T-helper 2 cell treated with Interferon-gamma antibody and Interleukin-4, amounts not matched to agents 100 ng/mL and 5 ng/mL, for 36 hours (primary cell): ENCODE data around the gene MAGEA10. TPM values are rescaled to one million over a fixed set of nuclear protein-coding genes. Genes with fewer than 3 reads are reported as not detected.
"Not testable (repeated sequence)": the region's sequence is repeated elsewhere in the genome, so short reads cannot be mapped to it uniquely, and the experiment has no call there.

ENCODE experiments used
- intact Hi-C: fragments of 100-400 bp; cut with micrococcal nuclease; formaldehyde crosslinking; loops from one replicate; pipeline ENCODE4 v1.15.1; 2023
- total RNA-seq: library from RNA; stranded (reverse); gene quantifications from 2 replicates; pipeline ENCODE4 v1.2.3, GENCODE V29; 2022

The MAGEA10 gene
- not detected in 2 replicates for total RNA-seq

DNA sequence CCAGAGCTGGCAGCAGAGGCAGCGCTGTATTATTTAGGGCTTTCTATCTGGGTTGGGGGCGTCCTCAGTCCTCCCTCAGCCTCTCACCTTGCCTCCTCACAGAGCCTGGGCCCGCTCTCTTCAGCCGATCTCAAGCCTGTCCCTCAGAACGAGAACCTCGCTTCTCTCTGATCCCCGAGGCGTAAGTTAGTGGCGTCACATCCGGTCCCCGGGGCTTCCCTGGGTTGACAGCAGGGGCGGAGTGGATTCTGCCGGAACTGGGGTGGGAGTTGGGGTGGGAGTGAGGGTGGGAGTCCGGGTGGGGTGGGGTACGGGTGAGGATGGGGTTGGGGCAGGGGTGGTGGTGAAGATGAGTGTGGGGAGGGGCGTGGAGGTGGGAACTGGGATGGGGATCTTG lies at the start of gene MAGEA10:
TSS of gene MAGEA10 (minus strand) at position 190 of the 397 bp plus-strand sequence. CDS start 2,957 bp downstream, outside the sequence.
- intact Hi-C loops = no loop called here

DNA sequence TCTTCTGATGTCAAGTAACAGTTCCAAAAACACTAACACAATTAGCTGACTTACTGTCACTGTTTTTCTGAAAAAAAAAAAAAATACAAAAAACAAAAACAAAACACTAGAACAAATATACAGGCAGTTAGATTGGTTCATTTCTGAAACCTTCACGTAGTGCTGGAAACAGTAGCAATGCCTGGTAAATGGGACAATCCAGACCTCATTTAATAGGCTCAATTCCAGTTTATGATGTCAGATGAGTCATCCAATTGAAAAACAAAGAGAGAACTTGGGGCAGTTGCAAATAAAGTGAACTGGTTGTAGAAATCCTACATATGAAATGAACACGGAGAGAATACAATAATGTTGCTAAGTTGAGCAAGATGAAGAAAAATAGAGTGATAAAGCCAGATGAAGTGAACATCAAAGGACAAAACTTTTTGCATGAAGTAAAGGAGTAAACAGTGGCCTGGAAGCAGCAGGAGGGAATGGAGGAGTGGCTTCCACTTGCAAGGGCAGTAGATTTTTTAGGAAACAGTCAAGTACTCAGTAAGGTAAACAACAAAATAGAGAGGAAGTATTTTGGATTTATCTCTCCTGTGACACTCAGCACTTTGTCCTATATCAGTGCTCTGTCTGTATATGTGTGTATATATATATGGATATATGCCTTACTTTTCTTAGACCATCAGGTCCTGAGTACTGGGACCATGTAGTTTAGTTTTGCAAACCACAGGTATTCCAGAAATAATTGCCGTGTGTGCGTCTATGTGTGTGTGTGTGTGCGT lies 39.3 kb upstream of the MAGEA10 start:
- intact Hi-C loops = no loop called here

DNA sequence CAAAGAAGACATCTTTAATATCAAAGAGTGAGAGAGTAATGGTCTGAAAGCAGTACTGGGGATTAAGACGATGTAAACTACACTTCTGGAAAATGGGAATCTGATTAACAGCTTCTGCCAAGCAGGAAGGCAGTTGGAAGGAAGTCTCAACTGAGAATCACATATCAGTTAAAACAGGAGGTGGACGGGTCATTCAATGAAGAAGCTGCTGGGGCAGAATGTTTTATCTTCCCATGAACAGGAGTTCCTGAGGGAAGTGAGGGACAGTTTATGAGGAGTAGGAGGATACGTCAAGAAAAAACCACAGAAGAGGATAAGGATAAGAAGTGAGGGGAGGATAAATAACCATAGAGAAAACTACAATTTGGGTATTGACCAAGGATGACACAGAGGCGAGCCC lies 38.7 kb upstream of the MAGEA10 start:
- intact Hi-C loops = no loop called here

DNA sequence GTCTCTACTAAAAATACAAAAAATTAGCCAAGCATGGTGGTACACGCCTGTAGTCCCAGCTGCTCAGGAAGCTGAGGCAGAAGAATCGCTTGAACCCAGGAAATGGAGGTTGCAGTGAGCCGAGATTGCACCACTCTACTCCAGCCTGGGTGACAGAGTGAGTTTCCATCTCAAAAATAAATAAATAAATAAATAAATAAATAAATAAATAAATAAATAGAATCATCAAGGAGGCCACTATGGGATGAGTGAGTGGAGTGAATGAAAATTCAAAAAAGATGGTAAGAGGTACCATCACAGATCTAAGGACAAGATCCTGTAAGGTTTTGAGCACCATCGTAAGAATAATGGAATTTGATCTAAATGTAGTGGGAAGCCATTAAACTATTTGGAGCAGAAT lies 37.5 kb upstream of the MAGEA10 start:
- intact Hi-C loops = not testable (repeated sequence)

DNA sequence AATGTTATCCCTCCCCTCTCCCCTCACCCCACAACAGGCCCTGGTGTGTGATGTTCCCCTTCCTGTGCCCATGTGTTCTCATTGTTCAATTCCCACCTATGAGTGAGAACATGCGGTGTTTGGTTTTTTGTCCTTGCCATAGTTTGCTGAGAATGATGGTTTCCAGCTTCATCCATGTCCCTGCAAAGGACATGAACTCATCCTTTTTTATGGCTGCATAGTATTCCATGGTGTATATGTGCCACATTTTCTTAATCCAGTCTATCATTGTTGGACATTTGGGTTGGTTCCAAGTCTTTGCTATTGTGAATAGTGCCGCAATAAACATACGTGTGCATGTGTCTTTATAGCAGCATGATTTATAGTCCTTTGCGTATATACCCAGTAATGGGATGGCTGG lies 35.5 kb upstream of the MAGEA10 start:
- intact Hi-C loops = not testable (repeated sequence)

DNA sequence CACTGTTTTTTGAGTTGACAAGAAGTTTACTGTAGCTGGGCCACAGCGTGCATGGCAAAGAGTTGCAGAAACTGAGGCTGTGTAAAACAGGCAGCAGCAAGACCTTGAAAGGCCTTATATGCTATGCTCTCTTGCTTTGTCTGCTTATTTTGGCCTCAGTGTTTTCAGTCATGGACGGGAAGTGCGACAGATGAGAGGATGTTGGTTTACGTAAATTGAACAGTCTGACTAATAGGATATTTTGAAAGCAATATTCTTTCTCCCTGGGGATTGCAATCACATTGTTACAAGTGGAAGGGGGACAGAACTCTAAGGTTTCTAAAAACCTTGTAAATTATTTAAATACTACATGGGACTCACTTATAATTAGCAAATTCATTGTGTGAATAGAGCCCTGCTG lies 32.2 kb upstream of the MAGEA10 start:
- intact Hi-C loops = no loop called here

DNA sequence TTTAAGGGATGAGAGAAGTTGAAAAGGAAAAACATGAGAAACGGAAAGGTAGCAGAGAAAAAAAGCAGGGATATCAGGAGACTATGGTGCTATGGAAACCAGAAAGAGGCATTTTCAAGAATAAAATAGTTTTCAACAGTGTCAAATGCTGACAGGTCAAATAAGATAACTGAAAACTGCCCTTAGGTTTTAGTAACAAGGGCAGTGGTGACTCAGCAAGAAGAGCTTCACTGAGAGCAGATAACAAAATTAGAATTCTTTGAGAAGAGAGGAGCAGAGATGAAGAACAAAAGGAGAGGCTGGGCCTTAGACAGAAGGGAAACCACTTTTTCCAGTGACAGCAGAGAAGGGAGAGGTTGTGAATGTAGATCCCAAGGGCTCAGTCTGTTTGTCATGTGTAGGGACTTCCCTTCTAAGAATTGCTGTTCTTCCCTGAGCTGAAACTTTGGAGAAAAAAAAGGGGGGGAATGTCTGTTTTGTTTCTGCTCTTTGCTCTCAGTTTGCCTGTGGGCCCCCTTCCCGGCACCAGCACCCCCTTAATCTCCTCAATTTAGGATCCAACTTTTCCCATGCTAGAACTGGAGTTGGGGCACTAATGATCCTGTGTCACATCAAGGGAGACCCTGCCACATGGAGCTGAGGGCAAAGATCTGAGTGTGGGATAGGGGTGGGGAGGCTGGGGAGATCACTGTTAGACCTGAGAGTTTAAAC lies 26.8 kb upstream of the MAGEA10 start:
- intact Hi-C loops = no loop called here

DNA sequence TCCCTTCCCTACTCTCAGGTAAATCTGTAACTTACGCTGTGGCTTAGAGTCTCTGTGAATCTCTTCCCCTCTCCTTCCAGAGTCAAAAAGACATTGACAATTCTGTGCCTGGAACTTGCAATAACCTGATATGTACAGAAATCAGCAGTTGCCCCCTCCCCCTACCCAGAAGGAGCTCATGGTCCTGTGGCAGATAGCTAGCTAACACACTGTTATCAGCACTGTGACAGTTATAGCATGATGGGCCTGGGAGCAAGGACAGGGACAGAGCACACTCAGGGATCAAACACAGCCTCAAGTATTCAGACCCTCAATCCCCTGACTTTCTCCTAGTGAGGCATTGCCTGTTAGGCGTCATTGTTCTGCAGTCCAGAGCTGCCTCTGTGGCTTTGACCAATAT lies 18.7 kb upstream of the MAGEA10 start:
- intact Hi-C loops = no loop called here

DNA sequence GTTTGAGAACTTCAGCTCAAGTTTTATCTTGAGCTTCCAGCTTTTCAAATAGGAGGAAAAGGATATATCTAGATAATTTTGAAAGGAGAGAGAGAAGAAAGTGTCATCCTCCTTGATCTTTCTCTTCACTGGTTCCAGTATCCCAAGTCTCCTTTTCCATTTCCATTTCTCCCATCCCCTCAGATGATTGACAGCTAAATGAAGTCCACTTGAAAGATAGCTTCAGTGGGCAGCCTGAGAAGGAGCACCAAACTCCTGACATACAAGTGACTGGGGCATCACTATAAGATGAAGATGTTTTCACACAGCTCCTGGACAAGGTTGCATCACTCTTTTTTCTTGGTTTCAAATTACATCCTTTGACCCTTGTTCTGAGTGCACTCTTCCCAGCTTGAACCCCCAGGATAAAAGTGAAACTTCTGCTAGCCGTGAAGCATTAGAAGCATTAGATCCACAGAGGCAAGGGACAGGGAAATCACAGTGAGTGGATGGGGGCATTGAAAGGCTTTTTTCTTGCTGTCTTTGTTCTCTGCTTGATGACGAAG lies 17.5 kb upstream of the MAGEA10 start:
- intact Hi-C loops = no loop called here

DNA sequence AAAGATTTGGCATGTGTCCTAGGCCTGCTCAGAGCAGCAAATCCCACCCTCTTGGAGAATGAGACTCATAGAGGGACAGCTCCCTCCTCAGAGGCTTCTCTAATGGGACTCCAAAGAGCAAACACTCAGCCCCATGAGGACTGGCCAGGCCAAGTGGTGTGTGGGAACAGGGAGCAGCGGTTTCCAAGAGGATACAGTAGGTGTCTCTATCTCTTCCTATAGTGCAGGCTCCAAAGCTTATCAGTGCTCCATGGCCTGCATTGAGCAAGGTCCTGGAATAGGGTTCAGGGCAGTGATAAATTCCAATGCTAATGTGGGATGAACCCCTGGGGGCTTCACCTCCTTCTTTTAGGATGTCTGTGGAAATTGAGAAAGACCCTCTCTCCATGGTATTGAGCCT lies 15.7 kb upstream of the MAGEA10 start:
- intact Hi-C loops = no loop called here

DNA sequence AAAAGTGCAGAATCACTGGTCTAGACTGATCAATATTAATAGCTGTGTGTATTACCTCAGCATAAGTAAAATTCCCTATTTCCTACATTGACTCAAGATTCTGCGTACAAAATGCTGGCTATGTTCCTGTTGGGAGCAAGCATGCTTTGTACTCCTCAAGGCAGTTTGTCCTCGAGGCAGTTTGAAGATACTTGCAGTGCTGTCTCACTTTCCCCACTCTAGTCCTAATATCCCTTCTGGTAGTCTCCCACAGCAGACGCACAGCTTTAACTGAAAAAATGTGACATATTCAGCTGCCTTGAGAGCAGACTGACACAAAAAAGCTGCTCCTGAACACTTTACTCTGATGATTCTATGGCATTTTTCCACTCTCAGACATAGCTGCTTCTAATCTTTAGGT lies 12.9 kb upstream of the MAGEA10 start:
- intact Hi-C loops = no loop called here

DNA sequence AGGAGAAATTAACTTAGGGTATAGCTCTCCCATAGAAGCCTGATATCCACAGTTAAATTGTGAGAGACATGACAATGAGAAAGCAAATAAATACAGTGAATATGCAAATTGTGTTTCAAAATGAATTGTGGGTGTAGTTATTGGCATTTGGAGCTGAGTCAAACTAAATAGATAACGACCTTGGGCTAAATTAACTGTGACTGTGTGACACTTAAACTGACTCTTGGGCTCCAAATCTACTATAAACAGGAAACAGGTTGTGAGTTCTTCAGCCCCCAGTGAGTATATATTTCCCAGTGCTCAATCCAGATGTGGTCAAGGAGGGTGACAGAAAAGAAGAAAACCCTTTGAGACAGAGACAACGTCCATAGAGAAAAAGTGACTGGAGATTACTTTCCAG lies 11.3 kb upstream of the MAGEA10 start:
- intact Hi-C loops = no loop called here

DNA sequence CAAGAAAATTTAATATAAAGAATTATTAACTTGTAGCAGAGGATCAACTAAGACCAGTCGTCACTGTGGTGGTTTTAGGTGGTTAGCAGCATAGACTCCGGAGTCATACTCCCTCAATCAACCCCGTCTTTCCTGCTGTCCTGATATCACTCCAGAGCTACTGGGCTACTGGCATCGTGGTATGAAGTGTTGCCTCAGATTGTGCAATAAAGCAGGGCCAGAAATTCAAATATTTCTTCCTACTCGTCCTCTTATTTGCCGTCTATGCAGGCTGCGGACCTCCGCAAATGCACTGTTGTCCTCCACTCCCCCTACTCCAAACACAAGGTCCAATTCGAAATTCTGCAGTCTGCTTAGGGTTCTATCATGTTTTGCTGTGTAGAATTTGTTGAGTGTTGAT lies 1.2 kb upstream of the MAGEA10 start:
- intact Hi-C loops = no loop called here

DNA sequence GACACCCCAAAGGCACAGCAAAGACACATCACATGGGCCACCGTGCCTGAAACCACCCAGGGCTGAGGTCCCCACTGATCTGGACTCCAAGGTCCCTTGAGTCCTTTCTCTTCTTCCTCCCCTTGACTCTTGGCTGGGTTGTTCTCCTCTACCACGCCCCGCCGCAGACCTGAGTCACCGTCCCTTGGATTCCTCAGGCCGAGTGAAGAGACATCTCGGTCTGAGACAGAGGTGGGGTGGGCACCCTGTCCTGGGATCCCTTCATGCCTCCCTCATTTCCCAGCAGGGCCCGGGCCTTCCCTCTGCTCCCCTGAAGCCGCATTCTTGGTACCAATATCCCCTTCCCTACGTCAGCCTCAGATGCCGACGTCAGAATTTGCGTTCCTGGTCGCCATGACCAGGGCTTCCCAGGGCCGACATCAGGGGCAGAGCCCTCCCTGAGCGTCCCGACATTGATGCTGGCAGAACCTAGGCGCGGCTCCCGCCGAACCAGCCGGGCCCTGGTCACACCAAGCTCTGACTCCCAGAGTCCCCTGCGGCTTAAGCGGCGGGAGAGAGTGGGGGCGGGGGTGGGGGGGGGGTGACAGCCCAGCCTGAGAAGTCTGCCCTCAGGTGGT lies 498 bp downstream of the MAGEA10 start:
- intact Hi-C loops = no loop called here

DNA sequence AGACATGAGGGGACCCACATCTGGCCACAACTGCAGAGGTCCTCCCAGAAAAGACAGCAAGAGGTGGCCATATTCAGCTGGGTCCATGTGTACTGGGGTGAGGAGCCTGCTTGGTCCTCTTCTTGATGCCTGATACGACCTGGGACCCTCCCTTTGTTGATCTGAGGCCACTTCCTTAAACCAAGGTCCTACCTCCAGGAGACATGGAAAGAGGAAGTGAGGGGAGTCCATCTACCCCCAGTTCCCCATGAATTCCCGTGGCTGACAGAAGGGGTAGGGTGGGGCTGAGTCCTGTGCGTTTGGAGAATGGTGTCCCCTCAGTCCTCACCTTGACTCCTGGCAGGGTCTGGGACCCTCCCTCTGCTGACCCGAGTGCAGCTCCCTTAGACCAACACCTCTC lies 2.1 kb downstream of the MAGEA10 start:
- intact Hi-C loops = no loop called here

DNA sequence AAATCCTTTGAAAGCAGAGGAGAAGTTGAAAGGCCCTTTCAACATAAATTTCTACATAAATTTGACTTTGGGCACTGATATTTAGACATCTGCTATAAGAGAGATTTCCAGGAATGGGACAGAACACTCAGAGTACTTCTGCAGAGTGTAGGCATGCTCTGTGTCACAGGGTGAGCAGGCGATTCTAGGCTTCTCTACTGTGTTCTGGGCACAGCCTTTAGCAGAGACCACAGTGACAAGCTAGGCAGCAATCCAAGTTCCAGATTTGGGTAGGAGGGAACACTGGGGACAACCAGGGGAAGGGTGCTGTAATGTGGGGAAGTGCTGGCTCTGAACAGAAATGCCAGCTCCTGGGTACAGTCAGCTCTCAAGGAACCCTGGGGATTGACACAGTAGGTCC lies 6.9 kb downstream of the MAGEA10 start:
- intact Hi-C loops = no loop called here

DNA sequence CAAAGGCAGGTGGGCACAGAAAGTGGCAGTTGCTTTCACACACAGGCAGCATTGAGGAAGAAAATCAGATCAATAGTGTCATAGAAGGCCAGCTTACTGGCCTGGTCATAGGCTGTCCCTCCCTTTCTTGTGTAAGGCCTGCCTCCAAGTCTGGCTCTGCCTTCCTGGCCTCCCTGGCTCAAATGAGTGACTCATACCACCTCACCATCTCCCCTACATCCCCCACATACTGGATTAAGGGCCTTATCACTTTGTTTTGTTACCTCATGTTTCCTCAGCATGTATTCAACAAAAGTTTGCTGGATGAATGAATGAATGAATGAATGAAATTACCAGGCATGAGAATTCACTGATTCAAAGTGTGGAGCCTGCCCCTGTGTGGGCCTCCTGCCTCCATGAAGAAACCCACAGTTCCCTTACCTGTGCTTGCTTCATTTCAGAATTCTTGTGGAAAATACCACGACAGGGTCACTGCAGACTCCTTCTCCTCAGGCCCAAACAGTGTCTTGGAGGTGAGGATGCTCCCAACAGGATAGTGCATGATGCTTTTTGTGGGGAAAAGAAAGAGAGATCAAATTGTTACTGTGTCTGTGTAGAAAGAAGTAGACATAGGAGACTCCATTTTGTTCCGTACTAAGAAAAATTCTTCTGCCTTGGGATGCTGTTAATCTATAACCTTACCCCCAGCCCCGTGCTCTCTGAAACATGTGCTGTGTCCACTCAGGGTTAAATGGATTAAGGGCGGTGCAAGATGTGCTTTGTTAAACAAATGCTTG lies 9.1 kb downstream of the MAGEA10 start:
- intact Hi-C loops = not testable (repeated sequence)

DNA sequence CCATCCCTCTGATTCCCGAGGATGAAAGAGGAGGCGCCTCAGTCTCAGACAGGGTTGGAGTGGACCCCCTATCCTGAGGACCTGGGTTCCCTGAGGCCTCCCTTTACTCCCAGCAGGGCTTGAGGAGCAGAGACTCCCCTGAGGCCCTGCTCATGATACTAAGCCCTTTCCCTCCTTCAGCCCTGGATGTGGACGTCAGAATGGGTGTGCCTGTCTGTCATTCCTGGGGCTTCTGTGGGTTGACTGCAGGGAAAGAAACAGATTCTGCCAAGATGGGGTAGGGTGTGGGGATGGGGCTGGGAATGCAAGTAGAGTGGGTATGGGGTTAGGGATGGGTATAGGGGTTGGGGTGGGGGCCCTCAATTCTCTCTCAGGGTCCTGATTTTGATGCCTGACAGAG lies 21.1 kb downstream of the MAGEA10 start:
- intact Hi-C loops = no loop called here

DNA sequence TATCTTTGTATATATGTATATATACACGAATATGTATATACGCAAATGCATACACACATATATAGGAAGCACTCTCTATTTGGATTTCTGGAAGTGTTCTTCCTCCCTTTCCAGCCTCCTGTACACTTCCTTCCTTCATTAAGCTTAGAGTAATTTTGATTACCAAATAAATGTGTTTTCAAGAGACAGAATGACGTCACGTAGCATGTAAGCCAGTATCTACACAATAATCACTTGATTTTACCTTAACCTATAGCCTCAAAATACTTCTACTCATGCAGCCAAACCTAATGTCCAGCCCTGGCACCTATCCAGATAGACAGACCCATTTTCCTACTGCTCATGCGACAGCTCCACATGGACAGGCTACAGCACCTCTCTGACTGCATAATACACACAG lies 29.9 kb downstream of the MAGEA10 start:
- intact Hi-C loops = no loop called here

DNA sequence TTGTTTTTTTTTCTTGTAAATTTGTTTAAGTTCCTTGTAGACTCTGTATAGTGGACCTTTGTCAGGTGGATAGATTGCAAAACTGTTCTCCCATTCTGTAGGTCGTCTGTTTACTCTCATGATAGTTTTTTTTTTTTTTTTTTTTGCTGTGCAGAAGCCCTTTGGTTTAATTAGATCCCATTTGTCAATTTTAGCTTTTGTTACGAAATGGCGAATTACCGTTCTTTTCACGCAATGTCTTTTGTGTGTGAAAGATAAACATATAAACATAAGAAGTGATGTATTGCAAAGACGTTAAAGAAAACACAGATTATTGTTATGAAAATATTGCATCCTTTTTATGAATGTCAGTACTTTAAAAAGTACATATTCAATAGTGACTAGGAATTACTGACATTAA lies 34.5 kb downstream of the MAGEA10 start:
- intact Hi-C loops = no loop called here

DNA sequence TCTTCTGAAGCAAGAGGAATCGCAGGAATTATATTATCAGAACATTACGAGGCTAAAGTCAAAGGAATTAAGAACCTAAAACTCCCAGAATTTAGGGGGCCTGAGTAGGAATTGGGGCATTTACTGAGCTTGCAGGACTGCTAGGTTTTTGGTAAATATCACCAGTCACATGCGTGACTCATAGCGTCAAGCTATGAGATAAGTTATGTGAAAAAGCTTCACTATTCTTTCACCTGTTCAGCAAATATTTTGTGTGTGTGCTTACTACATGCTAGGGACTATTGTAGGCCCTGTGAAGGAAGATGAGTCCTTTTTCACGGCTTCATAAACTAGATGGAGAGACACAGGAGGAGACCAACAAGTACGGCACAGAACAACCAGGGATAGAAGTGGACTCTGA lies 52.2 kb downstream of the MAGEA10 start:
- intact Hi-C loops = no loop called here
